Caco-2 (cell line): ENCODE measurements around the gene TWIST2. TPM values are rescaled to one million over a fixed set of nuclear protein-coding genes. Genes with fewer than 3 reads are reported as not detected.

Source experiments
- BruUV-seq: library from RNA; stranded (reverse); fragments of 400-500 nt; replicated peaks from 2 replicates; lab custom pipeline; 2021; lab: Mats Ljungman, UMichigan
- CTCF ChIA-PET: fragments of 300-600 bp; sonication (Branson Sonifier 250); formaldehyde crosslinking; loops from one replicate; lab custom pipeline; 2022; ENCODE audit warnings: antibody characterized with exemption; lab: Charles Lee
- POLR2A ChIA-PET: fragments of 300-600 bp; sonication (Branson Sonifier 250); formaldehyde crosslinking; loops from one replicate; lab custom pipeline; 2022; ENCODE audit warnings: antibody characterized with exemption; lab: Charles Lee
- DNase-seq, 2 experiments: peaks; one replicate each; pipeline versions ENCODE4 v3.0.0 to v3.0.0-alpha.2; 2020 to 2022
- H3K27me3 ChIP-seq: replicated peaks from 2 replicates; pipeline ENCODE4 v1.6.0; 2011; ENCODE audit warnings: low read length; ENCODE audit not compliant: control insufficient read depth, insufficient read depth
- H3K36me3 ChIP-seq: 2 replicates; pipeline ENCODE4 v1.5.1; 2011; ENCODE audit warnings: low read length; ENCODE audit not compliant: control insufficient read depth, insufficient read depth
- H3K4me1 ChIP-seq: fragments of 250-450 bp; sonication (Bioruptor Pico); 2 replicates; pipeline ENCODE4 v1.5.1; 2020; ENCODE audit warnings: mild to moderate bottlenecking
- H3K4me3 ChIP-seq: 2 replicates; pipeline ENCODE4 v1.5.1; 2011; ENCODE audit warnings: low read depth, mild to moderate bottlenecking, control low read depth, low read length
- H3K9me3 ChIP-seq: fragments of 250-450 bp; sonication (Bioruptor Pico); 2 replicates; pipeline ENCODE4 v1.5.1; 2020; ENCODE audit warnings: mild to moderate bottlenecking, moderate library complexity
- H3K27ac Mint-ChIP-seq: one replicate; pipeline ENCODE4 v1.8.0; 2022; ENCODE audit warnings: mixed read lengths; ENCODE audit not compliant: unreplicated experiment
- H3K27me3 Mint-ChIP-seq: one replicate; pipeline ENCODE4 v1.8.0; 2022; ENCODE audit warnings: mixed read lengths; ENCODE audit not compliant: insufficient read depth, unreplicated experiment
- H3K36me3 Mint-ChIP-seq: one replicate; pipeline ENCODE4 v1.8.0; 2022; ENCODE audit warnings: mild to moderate bottlenecking, mixed read lengths; ENCODE audit not compliant: insufficient read depth, unreplicated experiment
- H3K4me1 Mint-ChIP-seq: one replicate; pipeline ENCODE4 v1.8.0; 2022; ENCODE audit warnings: low read depth, mixed read lengths; ENCODE audit not compliant: unreplicated experiment
- H3K4me3 Mint-ChIP-seq: one replicate; pipeline ENCODE4 v1.8.0; 2022; ENCODE audit warnings: mild to moderate bottlenecking, moderate library complexity, mixed read lengths; ENCODE audit not compliant: unreplicated experiment
- H3K9me3 Mint-ChIP-seq: one replicate; pipeline ENCODE4 v1.8.0; 2022; ENCODE audit warnings: mixed read lengths; ENCODE audit not compliant: unreplicated experiment
- CTCF ChIP-seq, 2 experiments: fragments of 200-600 bp in 1 of 2; IDR thresholded peaks; 1 replicate in 1 of 2; 2 replicates in 1 of 2; pipeline versions ENCODE4 v1.5.1 to v1.8.0; 2011 to 2022; ENCODE audit warnings: antibody characterized with exemption in 1 of 2, control low read depth in 1 of 2, inconsistent platforms in 1 of 2, low read depth in 1 of 2, low read length in 1 of 2, mild to moderate bottlenecking in 1 of 2, moderate library complexity in 1 of 2; ENCODE audit not compliant: insufficient read depth in 1 of 2, severe bottlenecking in 1 of 2, unreplicated experiment in 1 of 2
- intact Hi-C: fragments of 100-400 bp; cut with micrococcal nuclease; formaldehyde crosslinking; loops from one replicate; pipeline ENCODE4 v1.10.0; 2022; ENCODE audit not compliant: unreplicated experiment
- total RNA-seq: library from RNA; stranded (reverse); gene quantifications from 2 replicates; pipeline ENCODE4 v1.2.3, GENCODE V29; 2022

TWIST2 gene
- total RNA-seq, 1 experiment from 2014 or later = not detected

DNA sequence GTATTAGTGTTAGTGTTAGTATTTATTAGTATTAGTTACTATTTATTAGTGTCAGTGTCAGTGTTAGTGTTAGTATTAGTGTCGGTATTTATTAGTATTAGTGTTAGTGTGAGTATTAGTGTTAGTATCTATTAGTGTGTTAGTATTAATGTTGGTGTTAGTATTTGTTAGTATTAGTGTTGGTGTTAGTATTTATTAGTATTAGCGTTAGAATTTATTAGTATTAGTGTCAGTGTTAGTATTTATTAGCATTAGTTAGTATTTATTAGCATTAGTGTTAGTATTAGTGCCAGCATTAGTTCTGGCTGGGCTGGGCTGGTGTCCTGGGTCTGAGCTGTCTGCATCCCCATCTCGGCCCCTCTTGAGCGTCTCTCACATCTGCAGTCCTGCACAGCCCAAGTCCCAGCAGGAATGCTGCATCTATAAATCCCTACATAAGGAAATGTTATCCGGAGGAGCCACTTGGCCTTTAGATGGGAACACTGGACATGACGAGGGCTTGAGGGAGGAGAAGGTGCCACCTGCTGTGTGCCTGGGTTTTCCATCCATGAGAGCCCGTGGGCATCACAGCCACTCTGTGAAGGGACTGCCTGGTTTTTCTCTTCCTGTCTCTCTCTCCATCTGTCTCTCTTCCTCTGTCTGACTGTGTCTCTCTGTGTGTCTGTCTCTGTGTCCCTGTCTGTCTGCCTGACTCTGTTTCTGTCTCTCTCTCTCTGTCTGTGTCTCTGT lies 33.6 kb downstream of the TWIST2 start:
- H3K36me3 ChIP-seq = no peaks in the 10 kb centered on the region

GRCh38 chr2:238882082-238882755 lies 34.3 kb downstream of the TWIST2 start:
- DNase-seq = no peak
- H3K4me1 ChIP-seq = no peaks in the 10 kb centered on the region
- H3K27me3 ChIP-seq = no peaks in the 10 kb centered on the region
- Mint-ChIP-seq H3K27me3 (no peaks in the 10 kb centered on the region), H3K27ac (no peak overlapping the region), H3K4me1 (no peaks in the 10 kb centered on the region), H3K9me3 (no peaks in the 10 kb centered on the region), H3K4me3 (no peak overlapping the region), H3K36me3 (no peaks in the 10 kb centered on the region)
- intact Hi-C loops = no loop called here
- no peak overlapping the region for H3K4me3 ChIP-seq
- no peaks in the 10 kb centered on the region for H3K36me3 ChIP-seq
- TF ChIP-seq CTCF (IDR thresholded peaks at IDR 0.05; ENCODE audit: insufficient read depth in 1 of 2, low read depth in 1 of 2, low read length in 1 of 2, severe bottlenecking in 1 of 2, unreplicated experiment in 1 of 2) = no peak
- ChIA-PET CTCF (no interaction called here), POLR2A (no interaction called here)
- H3K9me3 ChIP-seq = no peaks in the 10 kb centered on the region
- no TSS peak for BruUV-seq

More for the DNA sequence above, 33.6 kb downstream of the TWIST2 start:
- CTCF ChIA-PET = no interaction called here
- no peak overlapping the region for H3K27ac Mint-ChIP-seq
- POLR2A ChIA-PET = no interaction called here
- no peaks in the 10 kb centered on the region for H3K36me3 Mint-ChIP-seq
- DNase-seq = no peak
- H3K4me1 Mint-ChIP-seq = no peaks in the 10 kb centered on the region
- no peaks in the 10 kb centered on the region for H3K9me3 Mint-ChIP-seq
- Histone ChIP-seq H3K27me3 (no peaks in the 10 kb centered on the region), H3K4me1 (no peaks in the 10 kb centered on the region), H3K9me3 (no peaks in the 10 kb centered on the region), H3K4me3 (no peak overlapping the region)
- intact Hi-C loops = no loop called here
- no peak for TF ChIP-seq CTCF (IDR thresholded peaks at IDR 0.05; ENCODE audit: insufficient read depth in 1 of 2, low read depth in 1 of 2, low read length in 1 of 2, severe bottlenecking in 1 of 2, unreplicated experiment in 1 of 2)
- no peak overlapping the region for H3K4me3 Mint-ChIP-seq
- H3K27me3 Mint-ChIP-seq = no peaks in the 10 kb centered on the region
- BruUV-seq = no TSS peak

- H3K4me1 ChIP-seq = no peaks in the 10 kb centered on the region
- H3K9me3 ChIP-seq = no peaks in the 10 kb centered on the region
- intact Hi-C loops = no loop called here
- ChIA-PET CTCF (no interaction called here), POLR2A (no interaction called here)
- H3K36me3 Mint-ChIP-seq = no peaks in the 10 kb centered on the region
- no peak overlapping the region for H3K27ac Mint-ChIP-seq
- no peak overlapping the region for H3K4me3 Mint-ChIP-seq
- H3K36me3 ChIP-seq = no peaks in the 10 kb centered on the region
- H3K4me3 ChIP-seq = no peak overlapping the region
- BruUV-seq = no TSS peak
- H3K9me3 Mint-ChIP-seq = no peaks in the 10 kb centered on the region
- no peaks in the 10 kb centered on the region for H3K27me3 Mint-ChIP-seq
- no peak for TF ChIP-seq CTCF (IDR thresholded peaks at IDR 0.05; ENCODE audit: insufficient read depth in 1 of 2, low read depth in 1 of 2, low read length in 1 of 2, severe bottlenecking in 1 of 2, unreplicated experiment in 1 of 2)
- no peaks in the 10 kb centered on the region for H3K27me3 ChIP-seq
- H3K4me1 Mint-ChIP-seq = no peaks in the 10 kb centered on the region
- no peak for DNase-seq
Measured at GRCh38 chr2:238883421-238883901, 35.6 kb downstream of the TWIST2 start.
